Measurements from ENCODE around the gene FAM180B.

FAM180B gene

GRCh38 chr11:47593934-47594855 lies 7.7 kb downstream of the FAM180B start, which contains the start of gene C1QTNF4:
Gene C1QTNF4 (minus strand): TSS chr11:47594411. CDS start chr11:47590810, 3,601 bp downstream.
- TF ChIP-seq EGR1 (IDR thresholded peaks at IDR 0.05), result no peak
- no peak for TF ChIP-seq TEAD4 (IDR thresholded peaks at IDR 0.05)
- no peak for TF ChIP-seq REST (IDR thresholded peaks at IDR 0.05; ENCODE audit: low read depth)
- TF ChIP-seq MAX (IDR thresholded peaks at IDR 0.05), result no peak
- no peak for TF ChIP-seq TAF1 (IDR thresholded peaks at IDR 0.05; ENCODE audit: low read depth)
- TF ChIP-seq TCF12 (IDR thresholded peaks at IDR 0.05; ENCODE audit: low read depth), result no peak
- TF ChIP-seq USF1 (IDR thresholded peaks at IDR 0.05), result no peak
- TF ChIP-seq EP300 (IDR thresholded peaks at IDR 0.05; ENCODE audit: borderline replicate concordance), result no peak
- no peak for TF ChIP-seq YY1 (IDR thresholded peaks at IDR 0.05; ENCODE audit: low read depth)

GRCh38 chr11:47595029-47595428 lies 8.6 kb downstream of the FAM180B start:
- no peak for TF ChIP-seq EGR1 (IDR thresholded peaks at IDR 0.05)
- no peak for TF ChIP-seq USF1 (IDR thresholded peaks at IDR 0.05)
- TF ChIP-seq YY1 (IDR thresholded peaks at IDR 0.05; ENCODE audit: low read depth), result no peak

- TF ChIP-seq REST (IDR thresholded peaks at IDR 0.05; ENCODE audit: low read depth) (no peak), CREB1 (IDR thresholded peaks at IDR 0.05; ENCODE audit: low read depth) (no peak), TCF12 (IDR thresholded peaks at IDR 0.05; ENCODE audit: low read depth) (no peak), RAD21 (IDR thresholded peaks at IDR 0.05; ENCODE audit: low read depth) (no peak), NFIC (IDR thresholded peaks at IDR 0.05) (no peak), TAF1 (IDR thresholded peaks at IDR 0.05; ENCODE audit: low read depth) (no peak), USF1 (IDR thresholded peaks at IDR 0.05) (no peak)
These were observed 9.5 kb downstream of the FAM180B start for GRCh38 chr11:47595967-47596366.

GRCh38 chr11:47599902-47600301 lies 13.4 kb downstream of the FAM180B start:
- TF ChIP-seq CREB1 (IDR thresholded peaks at IDR 0.05; ENCODE audit: low read depth) (no peak), REST (IDR thresholded peaks at IDR 0.05; ENCODE audit: low read depth) (no peak), TCF12 (IDR thresholded peaks at IDR 0.05; ENCODE audit: low read depth) (no peak), YY1 (IDR thresholded peaks at IDR 0.05; ENCODE audit: low read depth) (no peak), ZBTB7A (IDR thresholded peaks at IDR 0.05; ENCODE audit: low read depth) (no peak), NFIC (IDR thresholded peaks at IDR 0.05) (no peak), FOXM1 (IDR thresholded peaks at IDR 0.05; ENCODE audit: borderline replicate concordance, low read depth) (no peak), MAX (IDR thresholded peaks at IDR 0.05) (no peak), TAF1 (IDR thresholded peaks at IDR 0.05; ENCODE audit: low read depth) (no peak), USF1 (IDR thresholded peaks at IDR 0.05) (no peak), EGR1 (IDR thresholded peaks at IDR 0.05) (no peak), RAD21 (IDR thresholded peaks at IDR 0.05; ENCODE audit: low read depth) (no peak), CEBPB (IDR thresholded peaks at IDR 0.05) (no peak), EP300 (IDR thresholded peaks at IDR 0.05; ENCODE audit: borderline replicate concordance) (no peak), TEAD4 (IDR thresholded peaks at IDR 0.05) (no peak)
